Neuronal stem cell (in vitro differentiated cells): ENCODE data around the gene CNPY4. TPM values are rescaled to one million over a fixed set of nuclear protein-coding genes. Genes with fewer than 3 reads are reported as not detected.
A peak's percentile ranks its signal among the peaks of the same experiment; 100 is the strongest.

Experiments used
- DNase-seq: peaks from one replicate; pipeline ENCODE4 v3.0.0-alpha.2; 2013; ENCODE audit warnings: low spot score
- H2AFZ ChIP-seq: one replicate; pipeline ENCODE4 v1.6.1; 2013; ENCODE audit warnings: mild to moderate bottlenecking, low read length, inconsistent platforms
- H2AK5ac ChIP-seq: 2 replicates; pipeline ENCODE4 v1.6.1; 2013; ENCODE audit warnings: low read depth, mild to moderate bottlenecking, inconsistent platforms, low read length, moderate library complexity, mixed read lengths
- H2BK120ac ChIP-seq: 2 replicates; pipeline ENCODE4 v1.6.1; 2013; ENCODE audit warnings: low read depth, mild to moderate bottlenecking, inconsistent platforms, low read length, moderate library complexity, mixed read lengths
- H2BK12ac ChIP-seq: one replicate; pipeline ENCODE4 v1.6.1; 2013; ENCODE audit warnings: low read length, inconsistent platforms
- H2BK15ac ChIP-seq: 2 replicates; pipeline ENCODE4 v1.6.1; 2013; ENCODE audit warnings: mild to moderate bottlenecking, low read length, inconsistent platforms, mixed read lengths
- H2BK5ac ChIP-seq: one replicate; pipeline ENCODE4 v1.6.1; 2013; ENCODE audit warnings: inconsistent platforms, mild to moderate bottlenecking, low read length, moderate library complexity
- H3K14ac ChIP-seq: one replicate; pipeline ENCODE4 v1.6.1; 2013; ENCODE audit warnings: low read length, inconsistent platforms
- H3K18ac ChIP-seq: 2 replicates; pipeline ENCODE4 v1.6.1; 2013; ENCODE audit warnings: low read length, inconsistent platforms
- H3K23ac ChIP-seq: 2 replicates; pipeline ENCODE4 v1.6.1; 2013; ENCODE audit warnings: low read depth, mild to moderate bottlenecking, mixed read lengths, low read length, inconsistent platforms; ENCODE audit not compliant: poor library complexity
- H3K27ac ChIP-seq: replicated peaks from 3 replicates; pipeline ENCODE4 v1.5.1; 2013; ENCODE audit warnings: low read length, inconsistent platforms
- H3K27me3 ChIP-seq, 3 experiments: 2 replicates each; pipeline ENCODE4 v1.6.1; 2013; ENCODE audit warnings: low read length in 3 of 3, mild to moderate bottlenecking in 2 of 3, inconsistent platforms in 1 of 3, low read depth in 1 of 3, mixed read lengths in 1 of 3, moderate library complexity in 1 of 3; ENCODE audit not compliant: control insufficient read depth in 3 of 3, insufficient read depth in 3 of 3
- H3K36me3 ChIP-seq, 2 donors: replicated peaks in 1 of 2; 2 replicates each; pipeline ENCODE4 v1.6.1; 2013; ENCODE audit warnings: low read length in 2 of 2; ENCODE audit not compliant: control insufficient read depth in 2 of 2, insufficient read depth in 2 of 2
- H3K4ac ChIP-seq: 2 replicates; pipeline ENCODE4 v1.6.1; 2013; ENCODE audit warnings: inconsistent platforms, mild to moderate bottlenecking, low read length, moderate library complexity
- H3K4me1 ChIP-seq, 2 donors: 1 replicate in 1 of 2; 2 replicates in 1 of 2; pipeline ENCODE4 v1.6.1; 2013; ENCODE audit warnings: low read length in 2 of 2, low read depth in 1 of 2; ENCODE audit not compliant: control insufficient read depth in 2 of 2, insufficient read depth in 1 of 2
- H3K4me2 ChIP-seq: one replicate; pipeline ENCODE4 v1.6.1; 2013; ENCODE audit warnings: mild to moderate bottlenecking, low read length, inconsistent platforms; ENCODE audit not compliant: insufficient read depth, poor library complexity, severe bottlenecking
- H3K4me3 ChIP-seq, 2 donors: 2 replicates each; pipeline ENCODE4 v1.5.1; 2013; ENCODE audit warnings: low read length in 2 of 2, mild to moderate bottlenecking in 2 of 2, inconsistent platforms in 1 of 2, moderate library complexity in 1 of 2
- H3K79me1 ChIP-seq: one replicate; pipeline ENCODE4 v1.6.1; 2013; ENCODE audit warnings: low read depth, mild to moderate bottlenecking, inconsistent platforms, low read length, moderate library complexity
- H3K9ac ChIP-seq: one replicate; pipeline ENCODE4 v1.6.1; 2013; ENCODE audit warnings: mild to moderate bottlenecking, low read depth, low read length, inconsistent platforms; ENCODE audit not compliant: poor library complexity
- H3K9me3 ChIP-seq, 2 donors: replicated peaks in 1 of 2; 2 replicates each; pipeline versions ENCODE3 to v1.6.1; 2013; ENCODE audit warnings: low read length in 2 of 2, mild to moderate bottlenecking in 2 of 2, inconsistent platforms in 1 of 2, low read depth in 1 of 2, mixed read lengths in 1 of 2, moderate library complexity in 1 of 2; ENCODE audit not compliant: control insufficient read depth in 2 of 2, insufficient read depth in 1 of 2
- H4K8ac ChIP-seq: one replicate; pipeline ENCODE4 v1.6.1; 2013; ENCODE audit warnings: low read depth, mild to moderate bottlenecking, inconsistent platforms, low read length, moderate library complexity
- H4K91ac ChIP-seq: one replicate; pipeline ENCODE4 v1.6.1; 2013; ENCODE audit warnings: low read length, low read depth, mild to moderate bottlenecking, inconsistent platforms; ENCODE audit not compliant: poor library complexity
- WGBS, 2 donors: extraction: QIAGEN DNeasy Blood & Tissue Kit; methylation state at CpG; one replicate each; pipeline ENCODE4 v1.1.7; 2013; ENCODE audit warnings: missing lambda C conversion rate in 2 of 2, mixed read lengths in 1 of 2; ENCODE audit not compliant: insufficient read length in 2 of 2, insufficient replicate concordance in 1 of 2; ENCODE audit errors: extremely low coverage in 2 of 2; 5-methylcytosine and 5-hydroxymethylcytosine counted together
- polyA plus RNA-seq, 2 experiments: library from polyadenylated mRNA; stranded (reverse); fragments of 200-250 nt; gene quantifications; one replicate each; pipeline ENCODE4 v1.2.3, GENCODE V29; 2013

CNPY4 gene
- 21.1 TPM for polyA plus RNA-seq (2013, experiment 1 of 2)
- polyA plus RNA-seq (2013, experiment 2 of 2) = 20.5 TPM

- H2BK12ac ChIP-seq = no peak within 1 kb of the TSS
- peaks cover 4 to 5% of the 10 kb centered on the region in 2 donors for H3K4me1 ChIP-seq
- peaks cover 2% of the 10 kb centered on the region for H3K79me1 ChIP-seq
- peak within 1 kb of the TSS; percentile 38 for H3K18ac ChIP-seq
- peak within 1 kb of the TSS; percentile 89 for H3K4me2 ChIP-seq
- peak within 1 kb of the TSS; percentile 62 to 96 for H3K4me3 ChIP-seq
- H3K27ac ChIP-seq = peak within 1 kb of the TSS; percentile 60
- H3K9me3 ChIP-seq = no peaks in the 10 kb centered on the region
- peak within 1 kb of the TSS; percentile 94 for H3K9ac ChIP-seq
- peak within 1 kb of the TSS; percentile 15 for H2BK5ac ChIP-seq
- no CpG with 5 or more reads among the region's 49 CpGs for WGBS, 2 donors
- no peak within 1 kb of the TSS for H4K8ac ChIP-seq
- H3K14ac ChIP-seq = no peak within 1 kb of the TSS
- peak within 1 kb of the TSS; percentile 11 for H2BK15ac ChIP-seq
- no peaks in the 10 kb centered on the region for H3K27me3 ChIP-seq
- peak within 1 kb of the TSS; percentile 9 for H4K91ac ChIP-seq
- DNase-seq = peak; percentile 96
- no peak within 1 kb of the TSS for H2AK5ac ChIP-seq
- peaks cover 2 to 22% of the 10 kb centered on the region in 2 donors for H3K36me3 ChIP-seq
- H3K4ac ChIP-seq = no peak within 1 kb of the TSS
- peak within 1 kb of the TSS; percentile 79 for H2AFZ ChIP-seq
- peak within 1 kb of the TSS; percentile 4 for H2BK120ac ChIP-seq
- peak within 1 kb of the TSS; percentile 51 for H3K23ac ChIP-seq
Observed at GRCh38 chr7:100119072-100119969, at the start of gene CNPY4, which contains the start of gene TAF6. TSS of gene CNPY4 (plus strand) at chr7:100119634. CDS start at chr7:100119745, 111 bp downstream. TSS of gene TAF6 (minus strand) at chr7:100119358. CDS start at chr7:100114209, 5,149 bp downstream.

DNA sequence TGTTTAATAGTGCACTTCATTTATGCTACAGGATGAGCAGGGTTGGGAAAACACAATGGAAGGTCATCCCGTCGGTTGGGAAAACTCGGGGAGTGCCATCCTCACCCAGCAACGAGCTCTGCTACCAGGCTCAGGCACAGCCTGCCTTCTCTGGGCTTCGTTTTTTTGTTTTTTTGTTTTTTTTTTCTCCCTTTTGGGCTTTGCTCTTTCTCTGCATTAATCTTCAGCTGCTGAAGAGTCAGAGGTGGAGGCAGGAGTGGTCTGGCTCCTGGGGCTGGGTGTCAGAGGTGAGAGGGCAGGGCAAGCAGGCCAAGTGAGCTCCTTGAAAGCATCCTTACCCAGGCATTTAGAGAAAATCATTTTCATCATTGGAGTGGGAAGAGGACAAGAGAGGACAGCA, 49.4 kb upstream of the CNPY4 start:
- no peak overlapping the region for H2AK5ac ChIP-seq
- H3K14ac ChIP-seq = no peak overlapping the region
- no peak overlapping the region for H3K27ac ChIP-seq
- H2BK120ac ChIP-seq = no peak overlapping the region
- no peak overlapping the region for H2BK5ac ChIP-seq
- no peak overlapping the region for H3K4me3 ChIP-seq
- no peak overlapping the region for H2BK12ac ChIP-seq
- no peaks in the 10 kb centered on the region for H3K4me1 ChIP-seq
- peaks cover 53 to 60% of the 10 kb centered on the region in 2 donors for H3K9me3 ChIP-seq
- H4K8ac ChIP-seq = no peak overlapping the region
- no peak overlapping the region for H3K9ac ChIP-seq
- H4K91ac ChIP-seq = no peak overlapping the region
- H3K23ac ChIP-seq = no peak overlapping the region
- H3K18ac ChIP-seq = no peak overlapping the region
- no peak overlapping the region for H2AFZ ChIP-seq
- DNase-seq = no peak
- no CpG with 5 or more reads among the region's 5 CpGs for WGBS, 2 donors
- H3K79me1 ChIP-seq = no peaks in the 10 kb centered on the region
- peaks cover 63 to 86% of the 10 kb centered on the region in 2 donors for H3K36me3 ChIP-seq
- H3K4ac ChIP-seq = no peak overlapping the region
- H3K27me3 ChIP-seq = no peaks in the 10 kb centered on the region
- no peak overlapping the region for H2BK15ac ChIP-seq
- no peak overlapping the region for H3K4me2 ChIP-seq

DNA sequence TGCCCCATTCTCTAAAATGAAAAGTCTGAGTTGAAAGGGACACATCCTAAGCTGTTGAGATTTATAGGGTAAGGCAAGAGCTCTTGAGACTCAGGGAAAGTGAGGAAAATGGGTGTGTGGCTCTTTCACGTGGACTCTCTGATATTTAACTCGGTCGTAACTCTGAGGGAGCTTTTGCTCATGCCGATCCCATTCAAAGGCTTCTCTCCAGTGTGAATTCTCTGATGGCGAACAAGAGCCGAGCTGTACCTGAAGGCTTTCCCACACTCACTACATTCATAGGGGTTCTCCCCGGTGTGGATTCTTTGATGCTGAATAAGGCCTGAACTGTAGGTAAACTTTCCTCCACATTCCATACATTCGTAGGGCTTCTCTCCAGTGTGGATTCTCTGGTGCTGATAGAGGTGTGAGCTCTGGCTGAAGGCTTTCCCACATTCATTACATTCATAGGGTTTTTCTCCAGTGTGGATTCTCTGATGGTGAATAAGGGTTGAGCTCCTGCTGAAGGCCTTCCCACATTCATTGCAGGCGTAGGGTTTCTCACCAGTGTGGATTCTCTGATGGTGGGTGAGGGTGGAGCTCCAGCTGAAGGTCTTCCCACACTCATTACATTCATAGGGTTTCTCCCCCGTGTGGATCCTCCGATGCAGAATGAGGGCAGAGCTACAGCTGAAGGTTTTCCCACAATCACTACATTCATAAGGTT, 48.3 kb upstream of the CNPY4 start:
- no peaks in the 10 kb centered on the region for H3K27me3 ChIP-seq
- DNase-seq = no peak
- H2BK12ac ChIP-seq = no peak overlapping the region
- peaks cover 69 to 87% of the 10 kb centered on the region in 2 donors for H3K36me3 ChIP-seq
- H3K18ac ChIP-seq = no peak overlapping the region
- H3K9ac ChIP-seq = no peak overlapping the region
- peaks cover 64 to 71% of the 10 kb centered on the region in 2 donors for H3K9me3 ChIP-seq
- H4K91ac ChIP-seq = no peak overlapping the region
- H3K27ac ChIP-seq = no peak overlapping the region
- H3K4ac ChIP-seq = no peak overlapping the region
- H3K23ac ChIP-seq = no peak overlapping the region
- no peak overlapping the region for H2AFZ ChIP-seq
- H2AK5ac ChIP-seq = no peak overlapping the region
- H2BK5ac ChIP-seq = no peak overlapping the region
- H2BK15ac ChIP-seq = no peak overlapping the region
- H3K4me2 ChIP-seq = no peak overlapping the region
- H3K79me1 ChIP-seq = peaks cover 2% of the 10 kb centered on the region
- no peak overlapping the region for H2BK120ac ChIP-seq
- no peaks in the 10 kb centered on the region for H3K4me1 ChIP-seq
- WGBS, 2 donors = no CpG with 5 or more reads among the region's 11 CpGs
- H3K14ac ChIP-seq = no peak overlapping the region
- H3K4me3 ChIP-seq = no peak overlapping the region
- no peak overlapping the region for H4K8ac ChIP-seq

- H2BK12ac ChIP-seq = no peak overlapping the region
- no peak overlapping the region for H3K9ac ChIP-seq
- H3K18ac ChIP-seq = no peak overlapping the region
- H3K36me3 ChIP-seq = peaks cover 77 to 98% of the 10 kb centered on the region in 2 donors
- H2AFZ ChIP-seq = no peak overlapping the region
- no peak overlapping the region for H4K91ac ChIP-seq
- H3K27me3 ChIP-seq = no peaks in the 10 kb centered on the region
- H3K14ac ChIP-seq = no peak overlapping the region
- no peak overlapping the region for H2BK15ac ChIP-seq
- peak overlapping the region in 1 of 2 donors; percentile 12 for H3K4me3 ChIP-seq
- H3K23ac ChIP-seq = no peak overlapping the region
- H3K4me1 ChIP-seq = no peaks in the 10 kb centered on the region
- no peak overlapping the region for H3K4ac ChIP-seq
- H4K8ac ChIP-seq = no peak overlapping the region
- H3K79me1 ChIP-seq = peaks cover 6% of the 10 kb centered on the region
- H3K4me2 ChIP-seq = no peak overlapping the region
- H2BK5ac ChIP-seq = no peak overlapping the region
- H3K9me3 ChIP-seq = peaks cover 70 to 82% of the 10 kb centered on the region in 2 donors
- DNase-seq = no peak
- no CpG with 5 or more reads among the region's 10 CpGs for WGBS, 2 donors
- no peak overlapping the region for H2BK120ac ChIP-seq
- no peak overlapping the region for H3K27ac ChIP-seq
- H2AK5ac ChIP-seq = no peak overlapping the region
Observed at GRCh38 chr7:100072462-100072861, 47.0 kb upstream of the CNPY4 start.
